ENCODE measurements around the gene NAPG.
"Not testable (repeated sequence)": the region's sequence is repeated elsewhere in the genome, so short reads cannot be mapped to it uniquely, and the experiment has no call there.

NAPG gene

GRCh38 chr18:10588975-10589374 is 63.1 kb downstream of the NAPG start:
- DNase-seq: no peak

- DNase-seq: no peak
Observed at GRCh38 chr18:10590412-10590811, 64.6 kb downstream of the NAPG start.

GRCh38 chr18:10591896-10592295 is 66.1 kb downstream of the NAPG start:
- DNase-seq: no peak

GRCh38 chr18:10593366-10594022 is 67.7 kb downstream of the NAPG start:
- DNase-seq: not testable (repeated sequence)

GRCh38 chr18:10595917-10596316 is 70.1 kb downstream of the NAPG start:
- DNase-seq: not testable (repeated sequence)

- not testable (repeated sequence) for DNase-seq
Observed at GRCh38 chr18:10597695-10598094, 71.9 kb downstream of the NAPG start.

- not testable (repeated sequence) for DNase-seq
Observed at GRCh38 chr18:10600701-10601100, 74.9 kb downstream of the NAPG start.

Data from activated naive CD4-positive, alpha-beta T cell treated with Interleukin-2 at 50 U/mL for 16 hours (primary cell).